Sciatic nerve (tissue), 2 donors: ENCODE data around the gene STARD4. TPM values are rescaled to one million over a fixed set of nuclear protein-coding genes. Genes with fewer than 3 reads are reported as not detected.

Source experiments
- ATAC-seq: fragments of 200-7000 bp; cut with Tn5 transposase; one replicate; pipeline ENCODE4 v1.9.1; 2020; ENCODE audit warnings: mild to moderate bottlenecking, moderate library complexity
- DNase-seq: peaks from one replicate; pipeline ENCODE4 v3.0.0-alpha.2; 2020; ENCODE audit warnings: low spot score
- intact Hi-C: fragments of 100-400 bp; cut with DNase I; formaldehyde crosslinking; loops from one replicate; pipeline ENCODE4 v1.14.2; 2022
- total RNA-seq: library from RNA; stranded (reverse); fragmentation: NEBNext Ultra II Directional; extraction: Animal tissue kit (Norgen Biotek cat#: 25700); gene quantifications from one replicate; pipeline ENCODE4 v1.2.1, GENCODE V29; 2021
- donor health status: DM: no; HTN: no; CAD: no.
- donor health status: DM: no; HTN: no; CAD: no.

The STARD4 gene
- total RNA-seq, 1 donor from 2014 or later = 33.7 TPM

DNA sequence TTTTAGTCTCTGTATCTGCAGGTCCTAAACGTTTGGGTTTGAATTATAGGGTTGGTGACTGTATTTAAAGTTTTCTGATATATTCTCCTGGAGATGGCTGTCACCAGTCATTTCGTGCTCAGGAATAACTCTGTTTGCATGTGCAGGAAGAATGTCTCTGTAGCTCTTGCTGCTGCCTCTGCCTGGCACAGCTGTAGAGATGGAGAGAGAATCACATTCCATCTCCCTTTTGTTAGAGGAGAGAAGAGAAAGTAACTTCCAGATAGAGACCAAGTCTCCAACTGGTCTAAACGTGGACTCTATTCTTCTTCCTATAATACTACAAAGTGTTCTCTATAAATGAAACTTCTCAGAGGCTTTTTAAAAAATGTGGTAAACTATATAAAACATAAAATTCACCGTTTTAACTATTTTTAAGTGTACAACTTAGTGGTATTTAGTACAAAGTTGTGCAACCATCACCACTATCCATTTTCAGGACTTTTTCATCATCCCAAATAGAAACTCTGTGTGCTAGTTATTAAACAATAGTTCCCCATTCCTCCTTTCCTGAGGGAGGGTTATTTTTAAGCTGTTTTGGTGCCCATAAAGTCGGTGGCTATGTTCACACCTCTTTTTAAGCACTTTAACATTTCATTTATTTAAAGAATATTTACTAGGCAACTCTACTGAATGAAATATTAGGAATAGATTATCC is 20.7 kb upstream of the STARD4 start:
- intact Hi-C loops = no loop called here
- ATAC-seq (no peak), DNase-seq (no peak)

DNA sequence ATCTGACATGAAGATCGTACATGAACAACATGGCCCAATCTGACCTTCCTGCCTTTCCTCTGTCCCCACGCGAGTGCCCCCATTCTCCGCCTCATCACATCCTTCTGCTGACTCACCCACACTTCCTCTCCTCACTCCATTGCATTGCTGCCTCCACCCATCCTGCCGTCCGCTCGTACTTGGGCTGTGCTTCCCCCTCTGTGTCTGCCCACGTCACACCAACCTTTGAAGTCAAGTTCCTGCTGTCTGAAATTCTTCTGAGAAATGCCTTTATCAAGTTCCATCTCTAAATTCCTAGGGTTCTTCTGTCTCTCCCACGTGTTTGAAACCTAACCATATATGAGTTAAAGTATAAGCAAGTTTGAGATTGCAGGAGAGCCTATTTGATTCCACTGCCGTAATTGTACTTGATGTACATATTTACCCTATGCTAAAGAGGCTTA is 18.0 kb upstream of the STARD4 start:
- intact Hi-C loops = no loop called here
- ATAC-seq (peak; percentile 85), DNase-seq (peak; percentile 70)

DNA sequence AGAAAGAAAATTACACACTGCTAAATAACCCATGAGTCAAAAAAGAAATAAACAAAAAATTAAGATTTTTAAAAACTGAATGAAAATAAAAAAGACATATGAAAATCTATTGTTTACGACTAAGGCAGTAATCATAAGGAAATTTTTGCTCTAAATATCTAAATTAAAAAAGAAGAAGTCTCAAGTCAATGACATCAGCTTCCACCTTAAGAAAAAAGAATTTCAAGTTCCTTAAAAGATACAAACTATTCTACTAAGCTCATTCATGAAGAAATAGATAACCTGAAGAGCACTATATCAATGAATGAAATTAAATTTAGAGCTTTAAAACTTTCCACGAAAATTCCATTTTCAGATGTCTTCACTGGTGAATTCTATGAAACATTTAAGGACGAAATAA is 15.7 kb upstream of the STARD4 start:
- ATAC-seq = no peak
- intact Hi-C loops = no loop called here

DNA sequence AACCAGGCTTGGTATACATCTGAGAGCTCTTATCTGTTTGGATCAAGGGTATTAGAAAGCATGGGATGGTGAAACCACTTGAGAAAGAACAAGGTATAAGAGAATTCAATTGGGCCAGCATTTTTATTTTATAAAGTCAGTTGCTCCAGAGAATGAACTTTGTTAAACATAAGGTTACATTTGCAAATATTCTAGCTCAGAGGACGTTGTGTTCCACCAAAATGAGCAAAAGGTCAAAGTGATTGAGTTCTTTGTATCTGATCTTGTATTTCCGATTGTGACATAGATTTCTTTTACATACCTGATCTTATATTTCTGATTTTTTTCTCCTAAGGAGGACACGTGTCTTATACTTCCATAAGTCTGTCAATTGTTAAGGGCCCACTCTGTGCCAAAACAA is 8.6 kb upstream of the STARD4 start:
- intact Hi-C loops = no loop called here
- ATAC-seq (no peak), DNase-seq (no peak)

More for the DNA sequence above, 15.7 kb upstream of the STARD4 start:
- no peak for DNase-seq

DNA sequence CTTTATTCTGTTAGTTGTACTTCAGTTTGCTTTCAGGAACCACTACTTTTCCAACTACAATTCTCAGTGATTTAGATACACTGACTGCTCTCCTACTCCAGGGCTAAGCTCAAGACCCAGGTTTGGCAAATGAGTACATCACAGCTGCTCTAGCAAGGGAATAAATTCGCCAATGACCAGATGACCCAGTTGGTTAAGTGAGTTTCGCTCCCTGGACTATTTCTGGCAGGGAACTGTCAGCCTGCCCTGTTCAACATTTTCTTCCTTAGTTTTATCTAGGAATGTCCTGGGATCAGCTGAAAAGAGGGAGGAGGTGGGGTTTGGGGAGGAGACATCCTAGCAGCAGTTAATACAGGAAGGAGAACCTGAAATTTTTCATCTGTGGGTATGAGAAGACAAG is 6.4 kb upstream of the STARD4 start:
- ATAC-seq = no peak
- no peak for DNase-seq
- intact Hi-C loops = no loop called here

DNA sequence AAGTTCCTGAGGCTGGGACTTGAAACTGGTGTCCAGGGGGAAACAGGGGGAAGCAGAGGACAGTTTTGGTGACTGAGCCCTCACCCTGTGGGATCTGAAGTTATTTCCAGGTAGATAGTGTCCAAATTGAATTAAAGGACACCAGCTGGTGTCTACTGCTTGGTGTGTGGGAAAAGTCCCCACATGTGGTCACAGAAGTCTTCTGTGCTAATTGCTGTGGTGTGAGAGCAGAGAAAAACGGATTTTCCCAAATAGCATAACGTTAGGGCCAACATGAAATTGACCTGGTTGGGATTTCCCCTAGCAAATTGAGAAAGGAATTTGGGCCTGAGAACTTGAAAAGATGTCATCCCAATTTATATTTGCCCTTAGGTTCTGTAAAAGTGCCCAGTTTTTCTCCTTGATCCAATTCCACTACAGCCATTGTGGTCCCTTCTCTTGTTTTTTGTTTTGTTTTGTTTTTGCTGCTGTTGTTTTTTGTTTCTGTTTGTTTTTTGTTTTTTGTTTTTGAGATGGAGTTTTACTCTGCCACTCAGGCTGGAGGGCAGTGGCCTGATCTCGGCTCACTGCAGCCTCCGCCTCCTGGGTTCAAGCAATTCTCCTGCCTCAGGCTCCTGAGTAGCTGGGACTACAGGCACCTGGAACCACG is 5.6 kb upstream of the STARD4 start:
- DNase-seq = no peak
- ATAC-seq = no peak
- intact Hi-C loops = no loop called here

DNA sequence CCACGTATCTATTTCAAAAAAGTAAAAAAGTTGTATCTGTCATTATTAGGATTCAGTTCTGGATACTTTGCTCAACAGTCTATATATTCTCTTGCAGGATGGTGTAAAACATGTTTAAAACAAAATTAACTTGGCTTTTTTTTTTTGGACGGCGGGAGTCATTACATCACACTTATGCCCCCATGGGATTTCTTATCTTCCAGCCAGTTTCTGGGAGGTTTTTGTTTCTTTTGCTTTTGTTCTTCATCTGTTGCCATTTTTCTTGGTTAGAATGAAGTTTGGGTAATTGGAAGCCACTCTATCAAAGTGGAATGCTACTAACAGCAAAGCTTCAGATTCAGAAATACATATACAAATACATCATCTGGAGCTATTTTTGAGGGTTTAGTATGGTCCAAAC is 1.8 kb upstream of the STARD4 start:
- DNase-seq = no peak
- intact Hi-C loops = no loop called here
- ATAC-seq = no peak

DNA sequence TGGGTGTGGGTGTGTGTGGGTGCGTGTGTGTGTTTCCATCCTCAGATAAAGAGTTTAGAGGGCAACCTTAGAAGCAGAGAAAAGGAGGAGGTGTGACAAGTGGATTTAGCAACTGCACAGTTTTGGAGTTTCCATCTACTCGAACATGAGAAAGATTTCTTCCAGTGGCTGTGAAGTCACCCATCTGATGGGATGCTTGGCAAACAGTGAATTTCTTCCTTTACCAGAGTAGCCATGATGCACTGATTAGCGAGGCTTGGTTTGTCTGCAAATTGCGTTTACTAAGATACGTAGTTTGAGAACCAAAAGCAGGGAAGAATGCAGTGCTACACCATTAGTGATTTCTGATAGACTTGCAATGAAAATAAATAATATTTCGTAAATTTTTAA is 791 bp upstream of the STARD4 start:
- intact Hi-C loops = no loop called here
- ATAC-seq = no peak
- no peak for DNase-seq

DNA sequence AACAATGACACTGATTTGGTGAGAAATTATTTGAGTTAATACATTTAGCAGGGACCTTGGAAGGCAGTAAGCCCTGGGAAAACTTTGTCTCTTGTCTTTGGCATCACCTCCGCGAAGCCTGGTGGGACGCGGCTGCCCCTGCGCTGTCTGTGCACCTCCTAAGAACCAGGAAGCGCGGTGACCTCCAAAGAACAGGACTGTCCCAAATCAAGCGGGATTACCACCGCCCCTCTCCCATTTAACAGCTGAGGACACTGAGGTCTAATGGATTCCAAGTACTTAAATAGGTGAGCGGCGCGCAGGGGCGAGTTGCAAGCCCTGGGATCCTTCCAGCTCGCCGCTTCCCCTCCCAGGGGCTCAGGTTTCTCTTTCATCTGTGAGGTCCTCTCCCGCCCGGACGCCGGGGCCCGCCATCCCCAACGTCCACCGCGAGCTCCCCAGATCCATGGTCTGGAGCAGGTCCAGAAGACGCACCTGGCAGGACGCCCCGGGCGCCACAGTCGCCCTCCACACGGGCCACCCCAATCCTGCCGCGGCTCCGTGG is 432 bp downstream of the STARD4 start:
- intact Hi-C loops = no loop called here
- ATAC-seq = peak; percentile 43
- no peak for DNase-seq

DNA sequence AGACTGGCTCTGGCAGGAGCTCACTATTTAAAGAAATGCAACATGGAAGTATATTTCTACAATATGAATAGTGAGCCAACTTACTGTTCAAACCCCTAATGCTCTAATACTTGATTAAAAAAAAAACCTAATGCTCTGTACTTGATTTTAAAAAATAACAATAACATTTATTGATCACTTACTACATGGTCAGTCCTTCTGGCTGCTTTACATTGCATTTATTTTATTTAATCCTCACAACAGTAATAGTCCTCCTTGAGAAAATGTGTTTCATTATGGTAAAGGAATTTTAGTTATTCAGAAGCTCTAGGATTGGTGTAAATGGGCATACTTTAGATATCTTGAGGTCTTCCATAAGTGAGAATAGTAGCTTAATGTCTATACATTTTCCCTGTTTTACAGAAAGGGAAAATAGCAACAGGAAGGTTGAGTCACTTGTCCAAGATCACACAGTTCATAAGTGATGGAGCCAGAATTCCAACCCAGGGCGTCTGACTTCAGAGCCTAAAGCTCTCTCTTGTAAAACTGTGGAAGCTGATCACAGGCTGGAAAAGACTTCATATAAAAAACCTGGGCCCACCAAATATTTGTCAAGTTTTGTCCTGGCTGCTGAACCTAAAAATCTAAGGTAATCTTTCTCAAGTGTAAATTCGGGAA is 1.0 kb downstream of the STARD4 start:
- no peak for ATAC-seq
- DNase-seq = no peak
- intact Hi-C loops = no loop called here

DNA sequence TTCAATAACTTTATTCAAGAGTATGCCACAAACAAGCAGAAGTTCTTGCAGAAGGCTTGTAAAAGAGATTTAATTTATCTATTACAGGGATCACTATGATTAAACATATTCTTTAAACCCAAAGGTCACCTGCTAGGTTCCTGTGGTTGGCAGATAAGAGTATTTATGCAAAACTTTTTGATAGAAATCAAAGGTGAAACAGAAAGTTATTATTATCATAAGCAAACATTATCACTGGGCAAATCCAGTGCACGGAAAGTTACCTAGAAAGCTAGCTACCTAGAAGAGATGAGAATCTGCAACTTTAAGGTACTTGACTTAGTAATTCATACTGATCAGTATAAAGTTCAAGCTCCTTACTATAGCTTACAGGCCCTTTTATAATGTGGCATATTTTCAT is 3.2 kb downstream of the STARD4 start:
- intact Hi-C loops = no loop called here
- ATAC-seq (no peak), DNase-seq (no peak)

DNA sequence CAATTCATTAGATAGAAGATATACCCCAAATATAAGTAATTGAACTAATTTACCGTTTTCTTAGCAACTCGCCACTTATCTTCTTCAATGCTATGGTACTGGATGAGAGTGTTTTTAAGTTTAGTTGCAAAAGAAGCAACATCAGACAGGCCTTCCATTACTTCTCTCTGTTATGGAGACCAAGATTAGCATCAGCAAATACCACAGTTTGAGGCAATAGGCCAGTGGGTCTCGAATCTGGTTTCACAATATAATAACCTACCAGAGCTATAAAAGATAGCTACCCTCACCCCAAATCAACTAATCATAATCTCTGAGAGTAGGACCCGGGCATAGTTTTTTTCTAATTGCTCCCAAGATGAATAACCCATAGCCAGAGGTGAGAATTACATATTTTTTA is 5.1 kb downstream of the STARD4 start:
- ATAC-seq (no peak), DNase-seq (no peak)
- intact Hi-C loops = no loop called here

DNA sequence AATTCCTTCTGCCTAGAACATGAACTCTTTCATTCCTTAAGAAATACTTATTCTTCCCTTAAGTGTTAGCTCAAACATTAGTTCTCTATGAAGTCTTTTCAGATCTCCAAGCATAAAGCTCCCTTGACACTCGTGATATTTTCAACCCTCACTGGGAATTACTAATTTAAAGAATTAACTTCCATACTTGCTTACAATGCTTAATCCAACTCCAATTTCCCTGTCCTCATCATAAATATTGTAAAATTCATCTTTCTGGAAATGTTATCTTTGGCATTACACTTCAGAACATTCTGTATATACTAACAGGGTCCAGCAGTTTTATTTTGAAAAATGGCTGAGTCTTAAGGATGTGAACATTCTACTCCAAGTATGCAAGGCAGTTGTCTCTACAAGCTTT is 7.2 kb downstream of the STARD4 start:
- no peak for ATAC-seq
- no peak for DNase-seq
- intact Hi-C loops = no loop called here

DNA sequence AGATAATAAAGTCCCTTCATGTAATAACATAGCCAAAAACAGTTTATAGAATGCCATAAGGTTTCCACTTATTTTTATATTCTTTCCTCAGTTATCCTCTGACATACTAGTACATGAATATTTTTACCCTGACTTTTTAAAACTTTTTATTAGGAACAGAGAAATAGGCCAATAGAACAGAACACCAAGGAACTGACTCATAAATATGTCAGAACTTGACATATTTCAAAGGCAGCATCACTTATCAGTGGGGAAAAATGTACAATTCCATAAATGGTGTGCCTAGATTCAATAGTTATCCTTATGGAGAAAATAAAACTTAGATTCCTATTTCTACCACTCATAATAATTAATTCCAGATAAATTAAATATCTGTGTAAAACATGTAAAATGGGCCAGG is 9.4 kb downstream of the STARD4 start:
- no peak for DNase-seq
- no peak for ATAC-seq
- intact Hi-C loops = no loop called here

DNA sequence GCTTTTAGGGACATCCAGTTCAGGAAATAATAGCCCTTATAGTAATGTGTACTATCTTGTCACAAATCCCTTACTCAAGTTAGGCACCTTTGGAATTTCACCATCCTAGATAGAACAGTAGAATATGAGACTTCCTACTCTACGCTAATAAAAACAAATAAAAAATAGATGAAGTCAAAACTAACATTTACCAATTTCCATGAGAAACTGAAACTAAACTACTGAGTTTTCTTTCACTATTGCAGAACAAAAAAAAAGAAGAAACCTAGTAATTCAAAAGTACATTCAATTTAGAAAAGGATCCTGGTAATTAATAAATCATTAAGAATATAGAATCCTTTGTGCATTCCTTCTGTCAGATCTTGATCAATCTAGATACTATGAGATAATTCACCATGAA is 14.0 kb downstream of the STARD4 start:
- ATAC-seq (no peak), DNase-seq (no peak)
- intact Hi-C loops = no loop called here

DNA sequence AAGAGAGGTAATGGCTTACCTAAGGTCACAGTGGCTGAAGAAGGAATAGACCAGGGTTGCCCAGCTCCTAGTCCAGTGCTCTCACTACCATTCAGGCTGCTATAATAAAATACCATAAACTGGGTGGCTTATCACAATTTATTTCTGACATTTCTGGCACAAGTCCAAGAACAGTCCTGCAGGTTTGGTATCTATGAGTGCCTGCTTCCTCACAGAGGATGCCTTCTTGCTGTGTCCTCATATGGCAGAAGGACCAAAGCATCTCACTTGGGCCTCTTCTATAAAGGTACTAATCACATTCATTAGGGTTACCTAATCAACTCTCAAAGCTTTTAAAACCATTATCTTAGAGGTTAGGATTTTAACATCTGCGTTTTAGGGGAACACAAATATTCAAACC is 17.2 kb downstream of the STARD4 start:
- DNase-seq (no peak), ATAC-seq (no peak)
- intact Hi-C loops = no loop called here

DNA sequence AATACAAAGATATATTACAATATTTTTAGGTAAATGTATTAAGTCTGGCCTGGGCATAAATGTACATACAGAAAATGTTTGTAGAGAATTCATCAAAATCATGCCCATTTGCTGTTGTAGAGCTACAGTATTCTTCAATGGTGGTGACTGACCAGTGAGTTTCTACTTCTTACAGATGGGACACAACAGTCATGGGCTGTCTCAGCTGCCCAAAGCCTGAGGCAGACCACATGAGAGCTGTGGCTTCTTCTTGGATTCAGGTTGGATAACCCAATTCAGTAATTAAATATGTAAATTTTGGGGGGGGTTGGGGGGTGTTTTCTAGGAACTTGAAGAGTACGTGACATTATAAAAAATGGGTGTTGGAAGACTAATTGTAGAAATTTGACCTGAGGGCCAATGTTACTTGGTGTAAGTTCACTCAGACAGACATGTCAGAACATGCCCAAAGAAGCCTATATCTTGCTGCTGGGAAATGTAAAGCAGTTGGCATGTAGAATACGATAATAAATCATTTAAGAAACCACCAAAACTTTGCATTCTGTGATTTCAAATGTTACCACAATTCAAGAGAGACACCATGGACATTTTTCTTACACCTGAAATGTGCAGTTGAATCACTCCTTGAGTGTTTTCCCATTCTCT is 17.9 kb downstream of the STARD4 start:
- ATAC-seq = no peak
- no peak for DNase-seq
- intact Hi-C loops = no loop called here

DNA sequence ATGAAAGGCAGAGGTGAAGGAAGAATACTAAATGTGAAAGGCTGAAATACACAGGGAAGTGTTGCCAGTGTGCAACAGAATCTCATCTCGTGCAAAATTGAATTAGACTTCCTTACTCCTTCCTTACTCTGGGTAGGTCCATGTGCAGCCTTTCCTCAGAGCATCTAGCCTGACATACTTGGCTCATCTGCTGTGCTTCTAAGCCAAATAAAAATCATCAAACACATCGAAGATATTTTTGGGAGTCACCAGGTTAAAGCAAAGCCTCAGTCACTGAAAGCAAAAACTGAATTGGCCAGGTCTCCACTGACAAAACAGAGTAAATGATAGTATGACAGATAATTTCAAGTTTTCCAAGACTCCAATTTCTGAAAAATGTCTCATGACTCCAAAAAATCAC is 19.3 kb downstream of the STARD4 start:
- intact Hi-C loops = no loop called here
- ATAC-seq = no peak

DNA sequence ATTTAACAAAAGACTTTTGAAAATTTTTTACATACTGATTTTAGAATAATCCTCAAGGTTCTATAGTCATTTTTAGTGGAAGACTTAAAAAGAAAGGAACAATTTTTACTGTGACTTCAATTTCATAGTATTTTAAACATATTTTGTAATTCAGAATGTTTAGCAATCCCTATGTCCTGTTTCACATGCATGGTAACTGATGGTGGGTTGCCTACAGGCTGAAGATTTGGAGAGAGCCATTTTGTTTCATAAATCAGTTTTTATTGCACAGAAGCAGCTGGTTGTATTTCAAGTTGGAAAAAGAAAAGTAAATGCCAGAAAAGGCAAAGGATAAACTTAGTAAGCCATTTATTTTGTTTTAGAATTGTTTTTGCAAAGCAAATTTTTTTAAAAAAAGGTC is 24.0 kb downstream of the STARD4 start:
- DNase-seq (no peak), ATAC-seq (no peak)
- intact Hi-C loops = no loop called here

More for the DNA sequence above, 19.3 kb downstream of the STARD4 start:
- DNase-seq = no peak

DNA sequence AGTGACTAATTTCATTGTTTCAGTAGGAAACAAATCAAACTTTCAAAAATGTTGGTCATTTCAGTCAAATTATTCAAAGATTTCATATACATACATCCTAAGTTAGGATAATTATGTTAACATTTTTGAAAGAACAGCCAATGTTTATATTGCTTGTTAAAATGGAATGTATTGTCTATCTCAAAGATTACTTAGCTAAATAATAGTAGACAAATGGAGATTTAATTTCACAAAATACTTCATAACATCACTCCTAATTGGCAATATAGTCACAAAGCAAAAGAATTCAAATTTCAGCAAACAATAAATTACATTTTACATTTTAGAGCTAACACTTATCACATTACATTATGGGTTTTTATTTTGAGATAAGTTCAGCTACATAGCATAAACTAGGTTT is 25.4 kb downstream of the STARD4 start:
- ATAC-seq = no peak
- intact Hi-C loops = no loop called here
- no peak for DNase-seq
